ENCODE data around the gene WDR89.
"Not testable (repeated sequence)": the region's sequence is repeated elsewhere in the genome, so short reads cannot be mapped to it uniquely, and the experiment has no call there.

Gene WDR89

GRCh38 chr14:63598807-63599206, 42.9 kb downstream of the WDR89 start:
- DNase-seq (ENCODE audit: extremely low read depth in 1 of 2, low read depth in 1 of 2): no peak

DNA sequence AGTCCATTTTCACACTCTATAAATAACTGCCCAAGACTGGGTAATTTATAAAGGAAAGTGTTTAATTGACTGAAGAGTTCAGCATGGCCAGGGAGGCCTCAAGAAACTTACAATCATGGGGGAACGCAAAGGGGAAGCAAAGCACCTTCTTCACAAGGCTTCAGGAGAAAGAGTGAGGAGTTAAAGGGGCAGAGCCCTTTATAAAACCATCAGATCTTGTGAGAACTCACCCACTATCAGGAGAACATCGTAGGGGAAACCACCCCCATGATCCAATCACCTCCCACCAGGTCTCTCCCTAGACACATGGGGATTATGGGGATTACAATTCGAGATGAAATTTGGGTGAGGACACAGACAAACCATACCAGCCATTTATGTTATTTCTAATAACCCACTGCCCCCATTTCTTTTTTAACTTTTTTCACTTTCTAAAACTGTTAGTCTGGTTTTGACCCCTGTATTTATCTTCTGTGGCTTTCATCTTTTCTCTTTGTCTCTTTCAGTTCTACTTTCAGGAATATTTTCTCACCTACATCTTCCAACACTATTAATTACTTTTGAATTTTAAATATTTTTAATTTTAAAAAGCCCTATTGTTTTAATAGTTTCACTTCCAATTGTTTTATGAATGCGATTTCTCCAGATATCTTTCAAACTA, 44.5 kb downstream of the WDR89 start:
- no peak for DNase-seq (ENCODE audit: extremely low read depth in 1 of 2, low read depth in 1 of 2)

DNA sequence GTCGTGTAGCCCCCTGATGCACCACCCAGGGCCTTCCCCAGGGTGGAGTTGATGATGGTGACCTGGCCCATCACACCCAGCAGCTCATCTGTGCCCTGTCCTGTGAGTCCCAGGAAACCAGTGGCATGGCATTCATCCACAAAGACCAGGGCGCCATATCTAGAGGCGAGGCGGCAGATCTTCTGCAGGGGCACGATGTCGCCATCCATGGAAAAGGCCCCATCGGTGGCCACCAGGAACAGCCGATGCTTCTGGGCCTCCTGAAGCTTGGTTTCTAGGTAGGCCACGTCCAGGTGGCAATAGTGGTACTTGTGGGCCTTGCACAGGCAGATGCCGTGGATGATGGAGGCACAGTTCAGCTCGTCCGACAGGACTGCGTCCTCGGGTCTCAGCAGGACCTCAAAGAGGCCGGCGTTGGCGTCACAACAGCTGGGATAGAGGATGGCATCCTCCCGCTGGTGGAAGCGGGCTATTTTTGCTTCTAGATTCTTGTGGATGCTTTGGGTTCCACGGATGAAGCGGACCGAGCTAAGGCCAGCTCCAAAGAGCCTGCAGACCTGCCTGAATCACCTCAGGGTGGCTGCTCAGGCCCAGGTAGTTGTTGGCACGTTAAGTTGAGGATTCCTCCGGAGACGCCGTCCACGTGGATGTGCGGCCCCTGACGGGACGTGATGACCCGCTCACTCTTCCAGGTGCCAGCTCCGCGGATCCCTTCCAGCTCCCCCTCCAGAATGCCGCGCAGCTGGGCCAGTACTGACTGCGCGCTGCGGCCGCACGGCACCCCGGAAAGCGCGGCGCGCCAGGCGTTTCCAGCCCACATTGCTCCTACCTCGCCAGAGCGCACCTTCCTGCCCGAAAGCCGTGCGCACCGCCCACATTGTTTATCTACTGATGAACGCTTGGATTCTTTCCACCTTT, 47.0 kb downstream of the WDR89 start:
- DNase-seq (ENCODE audit: extremely low read depth in 1 of 2, low read depth in 1 of 2): no peak

DNA sequence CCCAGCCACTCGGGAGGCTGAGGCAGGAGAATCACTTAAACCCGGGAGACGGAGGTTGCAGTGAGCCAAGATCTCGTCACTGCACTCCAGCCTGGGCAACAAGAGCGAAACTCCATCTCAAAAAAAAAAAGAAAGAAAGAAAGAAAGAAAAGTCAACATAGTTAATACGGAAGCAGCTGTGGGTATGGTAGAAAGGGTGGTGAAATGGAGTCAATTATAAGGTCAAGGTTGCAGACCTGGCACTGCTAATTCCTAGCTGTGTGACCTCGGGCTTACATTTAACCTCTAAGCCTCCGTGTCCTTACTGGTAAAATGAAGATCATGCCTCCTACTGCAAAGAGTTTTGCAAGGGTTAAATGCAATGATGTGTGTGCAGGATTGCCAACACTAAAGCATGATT, 58.6 kb downstream of the WDR89 start:
- not testable (repeated sequence) for DNase-seq (ENCODE audit: extremely low read depth in 1 of 2, low read depth in 1 of 2)

DNA sequence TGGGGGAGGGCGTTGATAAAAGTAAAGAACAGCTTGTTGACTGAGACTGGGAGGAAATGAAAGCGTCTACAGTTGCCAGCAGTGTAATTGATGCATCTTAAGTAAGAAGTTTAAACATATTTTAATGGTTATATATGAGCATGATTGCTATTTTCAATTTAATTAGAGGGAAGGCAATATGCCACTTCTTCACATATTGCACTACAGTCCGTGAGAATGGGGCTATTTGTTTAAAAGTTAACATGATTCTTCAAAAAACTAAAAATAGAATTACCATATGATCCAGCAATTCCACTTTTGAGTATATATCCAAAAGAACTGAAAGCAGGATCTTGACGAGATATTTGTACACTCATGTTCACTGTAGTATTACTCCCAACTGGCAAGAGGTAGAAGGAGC, 60.2 kb downstream of the WDR89 start:
- no peak for DNase-seq (ENCODE audit: extremely low read depth in 1 of 2, low read depth in 1 of 2)

- no peak for DNase-seq (ENCODE audit: extremely low read depth in 1 of 2, low read depth in 1 of 2)
These were observed 63.4 kb downstream of the WDR89 start for GRCh38 chr14:63578300-63578699.

GRCh38 chr14:63573581-63573980, 68.1 kb downstream of the WDR89 start:
- DNase-seq (ENCODE audit: extremely low read depth in 1 of 2, low read depth in 1 of 2): no peak

GRCh38 chr14:63565448-63565847, 76.2 kb downstream of the WDR89 start:
- no peak for DNase-seq (ENCODE audit: extremely low read depth in 1 of 2, low read depth in 1 of 2)

GRCh38 chr14:63564318-63564717, 77.4 kb downstream of the WDR89 start:
- no peak for DNase-seq (ENCODE audit: extremely low read depth in 1 of 2, low read depth in 1 of 2)

DNA sequence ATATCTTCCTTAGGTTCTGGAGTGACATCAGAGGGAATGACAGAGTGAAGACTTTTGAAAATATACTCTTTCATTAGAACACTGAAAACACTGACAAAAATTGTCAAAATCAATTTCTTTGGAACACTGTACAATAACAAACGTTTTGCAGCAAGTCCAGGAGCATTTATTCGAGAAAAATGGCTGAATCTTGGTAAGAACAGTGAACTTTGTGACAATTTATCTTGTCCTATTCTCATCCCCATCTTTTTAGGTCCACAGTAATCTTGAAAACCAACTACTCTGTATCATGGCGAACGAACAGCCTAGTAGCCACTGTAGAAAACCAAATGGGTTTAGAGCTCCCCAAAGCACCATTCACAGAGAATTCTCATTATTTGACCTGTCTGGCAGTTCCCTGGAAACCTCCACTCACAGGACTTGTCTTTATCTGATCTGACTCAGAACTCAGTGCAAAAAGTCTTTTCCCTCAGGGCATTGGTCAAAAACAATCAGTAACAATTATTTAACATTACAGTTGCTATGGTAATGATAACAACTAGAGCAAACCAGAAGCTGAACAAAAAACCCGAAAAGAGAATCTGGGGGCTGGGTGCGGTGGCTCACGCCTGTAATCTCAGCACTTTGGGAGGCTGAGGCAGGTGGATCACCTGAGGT, 78.2 kb downstream of the WDR89 start:
- DNase-seq (ENCODE audit: extremely low read depth in 1 of 2, low read depth in 1 of 2): no peak

GRCh38 chr14:63562405-63562804, 79.3 kb downstream of the WDR89 start:
- DNase-seq (ENCODE audit: extremely low read depth in 1 of 2, low read depth in 1 of 2): no peak

- DNase-seq (ENCODE audit: extremely low read depth in 1 of 2, low read depth in 1 of 2): no peak
These were observed 86.1 kb downstream of the WDR89 start for GRCh38 chr14:63555572-63555971.

- no peak for DNase-seq (ENCODE audit: extremely low read depth in 1 of 2, low read depth in 1 of 2)
These were observed 90.3 kb downstream of the WDR89 start for GRCh38 chr14:63551332-63551731.

DNA sequence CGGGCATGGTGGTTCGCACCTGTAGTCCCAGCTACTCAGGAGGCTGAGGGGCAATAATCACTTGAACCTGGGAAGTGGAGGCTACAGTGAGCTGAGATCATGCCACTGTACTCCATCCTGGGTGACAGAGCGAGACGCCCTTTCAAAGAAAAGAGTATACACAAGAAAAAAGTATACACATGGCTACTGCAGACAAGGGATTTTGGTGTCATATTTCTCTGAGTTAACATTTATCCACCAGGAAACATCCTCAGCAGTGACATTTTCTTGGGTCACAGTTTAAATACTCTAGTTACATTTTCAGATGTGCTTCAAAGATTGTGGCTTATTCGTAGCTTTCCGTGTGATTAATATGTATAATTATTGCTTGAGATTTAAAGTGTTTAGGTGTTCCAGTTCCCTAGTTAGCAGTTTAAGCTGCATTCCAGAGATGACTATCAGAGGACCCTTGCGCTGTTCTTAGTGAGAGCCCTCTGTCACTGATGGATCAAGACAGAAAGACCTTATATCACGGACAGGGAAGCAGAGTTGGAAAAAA, 93.8 kb downstream of the WDR89 start:
- no peak for DNase-seq (ENCODE audit: extremely low read depth in 1 of 2, low read depth in 1 of 2)

Data from activated CD8-positive, alpha-beta memory T cell treated with anti-CD3 and anti-CD28 coated beads for 1 hour (primary cell).